Measurements from ENCODE around the gene DSTN. TPM values are rescaled to one million over a fixed set of nuclear protein-coding genes. Genes with fewer than 3 reads are reported as not detected.

DSTN gene
- total and polyA plus RNA-seq, 12 donors = 261 to 802 (median 546) TPM

GRCh38 chr20:17631576-17632319, 61.9 kb downstream of the DSTN start:
- ATAC-seq (no peak), DNase-seq (no peak)
- Histone ChIP-seq H3K36me3 (peaks cover 0 to 100% (median 41%) of the 10 kb centered on the region in 9 donors), H3K27me3 (no peaks in the 10 kb centered on the region), H3K9me3 (no peaks in the 10 kb centered on the region), H3K4me1 (peaks cover 4 to 38% (median 25%) of the 10 kb centered on the region in 9 donors), H3K4me3 (no peak overlapping the region), H3K27ac (no peak overlapping the region)
- WGBS, 2 donors = 93 to 95% methylated on average over 9 of the region's 9 CpGs
- intact Hi-C loops (cut with DNase I) = no loop called here
- no peak for TF ChIP-seq CTCF (IDR thresholded peaks at IDR 0.05)

DNA sequence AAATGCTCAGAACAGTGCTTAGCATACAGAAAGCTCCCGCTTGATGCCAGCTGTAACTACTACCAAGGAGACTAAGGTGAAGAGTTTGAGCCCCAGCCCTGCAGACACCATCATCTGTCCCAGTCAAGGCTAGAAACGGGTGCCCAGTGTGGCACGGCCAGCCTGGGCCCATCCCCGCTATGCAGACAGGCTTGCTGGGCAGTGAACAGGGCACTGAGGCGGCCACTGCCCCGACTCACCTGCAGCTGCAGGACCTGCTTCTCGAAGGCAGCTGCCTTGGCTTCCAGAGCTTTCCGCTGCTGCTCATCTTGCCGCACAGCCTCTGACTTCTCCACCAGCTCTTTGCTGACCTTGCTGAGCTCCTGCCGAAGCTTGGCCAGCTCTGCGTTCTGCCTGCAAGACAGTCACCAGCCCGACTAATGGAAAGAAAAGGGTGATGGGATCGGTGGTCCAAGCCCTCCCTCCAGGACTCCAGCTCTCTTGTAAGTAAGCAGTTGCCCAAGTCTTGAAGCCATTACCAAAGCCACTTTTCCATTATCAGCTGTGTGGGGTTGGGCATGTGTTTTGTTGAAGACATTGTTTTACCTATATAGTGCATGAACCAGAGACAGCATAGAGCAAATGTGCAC, 63.5 kb downstream of the DSTN start:
- Histone ChIP-seq H3K27me3 (no peaks in the 10 kb centered on the region), H3K4me3 (no peak overlapping the region), H3K9me3 (no peaks in the 10 kb centered on the region), H3K4me1 (peaks cover 4 to 47% (median 26%) of the 10 kb centered on the region in 9 donors), H3K36me3 (peaks cover 0 to 100% (median 28%) of the 10 kb centered on the region in 9 donors), H3K27ac (peak overlapping the region in 2 of 10 donors; percentile 19 to 67)
- intact Hi-C loops (cut with DNase I) = no loop called here
- no peak for DNase-seq
- no peak for TF ChIP-seq CTCF (IDR thresholded peaks at IDR 0.05)
- WGBS, 2 donors = 92 to 94% methylated on average over 13 of the region's 13 CpGs
- ATAC-seq = no peak

GRCh38 chr20:17633850-17634500, 64.1 kb downstream of the DSTN start:
- Histone ChIP-seq H3K36me3 (peaks cover 0 to 100% (median 21%) of the 10 kb centered on the region in 9 donors), H3K4me1 (peaks cover 4 to 53% (median 31%) of the 10 kb centered on the region in 9 donors), H3K27me3 (no peaks in the 10 kb centered on the region), H3K27ac (peak overlapping the region in 7 of 10 donors; percentile 41 to 76 (median 52)), H3K9me3 (no peaks in the 10 kb centered on the region), H3K4me3 (no peak overlapping the region)
- 78 to 84% methylated on average over 18 of the region's 18 CpGs for WGBS, 2 donors
- intact Hi-C loops (cut with DNase I) = no loop called here
- ATAC-seq = no peak
- no peak for DNase-seq
- TF ChIP-seq CTCF (IDR thresholded peaks at IDR 0.05) = no peak

DNA sequence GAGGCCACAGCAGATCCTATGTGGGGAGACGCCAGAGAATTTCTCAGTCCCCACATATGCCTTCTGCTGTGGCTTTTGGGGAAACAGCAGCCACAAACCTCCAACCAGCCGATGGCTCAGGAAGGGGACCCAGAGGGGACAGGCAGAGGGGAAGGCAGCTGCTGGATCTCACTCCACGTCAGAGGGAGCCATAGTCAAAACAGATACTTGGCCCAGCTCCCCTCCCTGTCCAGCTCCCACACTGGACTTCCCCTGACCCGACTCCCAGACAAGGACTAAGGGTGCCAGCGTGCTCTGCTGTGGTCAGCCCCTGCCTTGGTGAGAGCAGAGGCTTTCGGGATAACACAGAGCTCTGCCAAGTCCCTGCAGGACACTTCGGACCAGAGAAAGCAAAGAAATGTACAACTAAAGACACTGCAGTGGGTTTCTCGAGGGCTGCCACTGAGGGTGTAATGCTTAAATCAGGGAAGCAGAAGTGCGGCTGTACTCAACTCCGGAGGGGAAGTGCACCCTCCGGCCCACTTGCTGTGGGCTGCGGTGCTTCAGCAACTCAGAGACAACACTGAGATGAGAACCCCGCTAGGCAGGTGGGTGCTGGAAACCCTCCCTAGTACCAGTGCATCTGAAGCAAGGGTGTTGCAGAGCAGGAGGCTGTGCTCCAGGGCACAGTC, 64.9 kb downstream of the DSTN start:
- Histone ChIP-seq H3K27ac (peak overlapping the region in 7 of 10 donors; percentile 41 to 76 (median 52)), H3K9me3 (no peaks in the 10 kb centered on the region), H3K4me3 (no peak overlapping the region), H3K27me3 (no peaks in the 10 kb centered on the region), H3K4me1 (peaks cover 4 to 54% (median 31%) of the 10 kb centered on the region in 9 donors), H3K36me3 (peaks cover 0 to 100% (median 20%) of the 10 kb centered on the region in 9 donors)
- 68 to 80% methylated on average over 13 of the region's 13 CpGs for WGBS, 2 donors
- intact Hi-C loops (cut with DNase I) = no loop called here
- ATAC-seq = peak; percentile 14 to 57 (median 45)
- TF ChIP-seq CTCF (IDR thresholded peaks at IDR 0.05) = no peak
- DNase-seq = no peak
